Glutamatergic neuron (in vitro differentiated cells): ENCODE data around the gene KXD1. TPM values are rescaled to one million over a fixed set of nuclear protein-coding genes. Genes with fewer than 3 reads are reported as not detected.

Experiments
- DNase-seq: peaks from one replicate; pipeline ENCODE4 v3.0.0; 2022
- H3K27ac Mint-ChIP-seq: one replicate; pipeline ENCODE4 v1.8.0; 2020; ENCODE audit warnings: mild to moderate bottlenecking, mixed read lengths, inconsistent platforms; ENCODE audit not compliant: unreplicated experiment
- H3K27me3 Mint-ChIP-seq: one replicate; pipeline ENCODE4 v1.8.0; 2020; ENCODE audit warnings: mild to moderate bottlenecking, moderate library complexity, mixed read lengths, inconsistent platforms; ENCODE audit not compliant: unreplicated experiment
- H3K36me3 Mint-ChIP-seq: one replicate; pipeline ENCODE4 v1.8.0; 2020; ENCODE audit warnings: mild to moderate bottlenecking, mixed read lengths, inconsistent platforms; ENCODE audit not compliant: unreplicated experiment
- H3K4me1 Mint-ChIP-seq: one replicate; pipeline ENCODE4 v1.8.0; 2020; ENCODE audit warnings: mild to moderate bottlenecking, low read depth, mixed read lengths, inconsistent platforms; ENCODE audit not compliant: unreplicated experiment
- H3K4me3 Mint-ChIP-seq: one replicate; pipeline ENCODE4 v1.8.0; 2020; ENCODE audit warnings: mild to moderate bottlenecking, mixed read lengths, inconsistent platforms; ENCODE audit not compliant: unreplicated experiment
- H3K9me3 Mint-ChIP-seq: one replicate; pipeline ENCODE4 v1.8.0; 2020; ENCODE audit warnings: mild to moderate bottlenecking, moderate library complexity, mixed read lengths, inconsistent platforms; ENCODE audit not compliant: unreplicated experiment
- total RNA-seq: library from RNA; stranded (reverse); fragmentation: NEBNext Ultra II Directional; extraction: Animal tissue kit (Norgen Biotek cat#: 25700); gene quantifications from one replicate; pipeline ENCODE4 v1.2.1, GENCODE V29; 2021; ENCODE audit not compliant: unreplicated experiment
- TF ChIP-seq, protein P1 (sequence below): fragments of 200-600 bp; sonication (generic); IDR thresholded peaks from one replicate; pipeline ENCODE4 v1.5.0; 2021; ENCODE audit not compliant: partially characterized antibody, unreplicated experiment

KXD1 gene
- total RNA-seq, 1 donor from 2014 or later = 71.3 TPM

DNA sequence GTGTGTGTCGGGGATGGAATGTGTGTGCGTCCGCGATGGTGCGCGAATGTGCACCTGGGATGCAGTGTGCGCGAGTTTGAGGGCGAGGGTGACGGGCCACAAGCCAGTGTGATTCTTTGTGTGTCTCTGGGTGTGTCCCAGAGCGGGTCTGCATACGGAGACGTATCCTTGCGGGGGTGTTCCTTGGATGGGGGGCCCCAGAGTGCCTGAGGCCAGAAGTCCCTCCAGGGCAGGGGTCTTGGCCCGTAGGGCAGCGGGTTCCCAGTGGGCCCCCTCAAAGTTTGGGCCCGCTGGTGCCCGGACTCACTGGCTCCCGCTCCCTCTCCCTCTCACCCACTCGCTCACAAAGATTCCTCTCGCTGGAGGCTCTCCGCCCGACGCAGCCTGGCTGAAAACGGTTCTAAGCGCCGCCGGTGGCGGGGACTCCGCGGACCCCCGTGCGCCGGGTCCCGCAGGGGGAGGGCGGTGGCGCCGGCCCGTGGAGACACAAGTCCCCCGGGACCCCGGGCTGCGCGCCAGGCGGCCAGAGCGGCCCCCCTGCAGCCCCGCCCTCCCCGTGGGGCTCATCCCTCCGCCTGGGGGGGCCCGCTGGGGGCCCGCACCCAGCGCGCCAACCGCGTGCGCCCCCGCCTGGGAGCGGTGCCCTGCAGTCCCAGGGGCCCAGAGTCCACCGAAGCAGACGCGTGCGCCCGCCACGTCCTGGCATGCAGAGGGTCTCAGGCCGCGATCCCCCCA lies 48.0 kb downstream of the KXD1 start:
- Mint-ChIP-seq H3K4me1 (peaks cover 12% of the 10 kb centered on the region), H3K36me3 (peaks cover 4% of the 10 kb centered on the region), H3K27me3 (peaks cover 26% of the 10 kb centered on the region), H3K9me3 (peaks cover 8% of the 10 kb centered on the region), H3K4me3 (peak overlapping the region; percentile 88), H3K27ac (peak overlapping the region; percentile 91)
- no peak for DNase-seq
- TF ChIP-seq, protein P1, sequence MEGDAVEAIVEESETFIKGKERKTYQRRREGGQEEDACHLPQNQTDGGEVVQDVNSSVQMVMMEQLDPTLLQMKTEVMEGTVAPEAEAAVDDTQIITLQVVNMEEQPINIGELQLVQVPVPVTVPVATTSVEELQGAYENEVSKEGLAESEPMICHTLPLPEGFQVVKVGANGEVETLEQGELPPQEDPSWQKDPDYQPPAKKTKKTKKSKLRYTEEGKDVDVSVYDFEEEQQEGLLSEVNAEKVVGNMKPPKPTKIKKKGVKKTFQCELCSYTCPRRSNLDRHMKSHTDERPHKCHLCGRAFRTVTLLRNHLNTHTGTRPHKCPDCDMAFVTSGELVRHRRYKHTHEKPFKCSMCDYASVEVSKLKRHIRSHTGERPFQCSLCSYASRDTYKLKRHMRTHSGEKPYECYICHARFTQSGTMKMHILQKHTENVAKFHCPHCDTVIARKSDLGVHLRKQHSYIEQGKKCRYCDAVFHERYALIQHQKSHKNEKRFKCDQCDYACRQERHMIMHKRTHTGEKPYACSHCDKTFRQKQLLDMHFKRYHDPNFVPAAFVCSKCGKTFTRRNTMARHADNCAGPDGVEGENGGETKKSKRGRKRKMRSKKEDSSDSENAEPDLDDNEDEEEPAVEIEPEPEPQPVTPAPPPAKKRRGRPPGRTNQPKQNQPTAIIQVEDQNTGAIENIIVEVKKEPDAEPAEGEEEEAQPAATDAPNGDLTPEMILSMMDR = no peak

DNA sequence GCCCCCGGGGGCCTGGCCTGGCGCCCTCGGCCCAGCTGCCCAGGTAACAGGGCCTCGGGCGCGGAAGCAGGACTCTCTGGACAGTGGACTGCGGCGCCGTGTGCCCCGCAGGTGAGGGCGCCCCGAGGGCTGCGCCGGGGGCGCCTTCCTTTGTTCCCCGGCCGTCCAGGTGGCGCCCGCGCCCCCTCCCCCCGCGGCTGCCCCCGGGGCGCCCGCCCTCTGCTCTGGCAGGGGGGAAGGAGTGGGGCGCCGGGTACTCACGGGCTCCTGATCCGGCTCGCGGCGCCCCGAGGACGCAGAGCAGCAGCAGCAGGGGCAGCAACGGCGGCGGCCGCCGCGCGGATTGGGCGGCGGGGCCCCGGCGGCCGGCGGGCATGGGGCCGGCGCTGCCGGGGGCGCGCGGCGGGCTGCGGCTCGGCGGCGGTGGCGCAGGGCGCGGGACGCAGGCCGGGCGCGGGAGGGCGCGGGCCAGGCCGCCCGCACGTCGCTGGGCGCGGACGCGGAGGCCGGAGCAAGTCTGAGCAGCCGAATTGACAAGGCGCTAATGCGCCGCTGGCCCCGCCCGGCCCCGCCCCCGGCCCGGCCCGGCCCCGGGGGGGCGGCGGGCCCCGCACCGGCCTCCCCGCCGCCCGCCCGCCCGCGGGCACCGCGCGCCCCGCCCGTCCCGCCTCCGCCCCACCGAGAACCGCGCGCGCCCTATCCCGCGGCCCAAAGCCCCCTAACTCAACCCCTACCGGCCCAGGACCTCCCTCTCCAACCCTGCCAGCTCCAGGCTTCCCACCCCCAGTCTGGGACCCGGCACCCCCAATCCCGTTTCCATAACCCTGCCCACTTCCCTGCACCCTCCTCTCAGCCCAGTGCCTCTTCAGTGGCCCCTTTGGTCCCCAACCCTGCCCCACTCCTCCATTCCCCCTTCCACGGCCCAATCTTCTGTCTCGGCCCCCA lies 48.9 kb downstream of the KXD1 start, which contains the start of gene CRLF1:
Gene CRLF1 (minus strand): TSS at position 519 of the 945 bp plus-strand sequence. CDS start 143 bp downstream, at position 376.
- TF ChIP-seq, protein P1 = no peak
- Mint-ChIP-seq H3K9me3 (peaks cover 8% of the 10 kb centered on the region), H3K36me3 (peaks cover 4% of the 10 kb centered on the region), H3K4me1 (peaks cover 16% of the 10 kb centered on the region), H3K4me3 (peak within 1 kb of the TSS; percentile 88), H3K27me3 (peaks cover 30% of the 10 kb centered on the region), H3K27ac (no peak within 1 kb of the TSS)
- no peak for DNase-seq

DNA sequence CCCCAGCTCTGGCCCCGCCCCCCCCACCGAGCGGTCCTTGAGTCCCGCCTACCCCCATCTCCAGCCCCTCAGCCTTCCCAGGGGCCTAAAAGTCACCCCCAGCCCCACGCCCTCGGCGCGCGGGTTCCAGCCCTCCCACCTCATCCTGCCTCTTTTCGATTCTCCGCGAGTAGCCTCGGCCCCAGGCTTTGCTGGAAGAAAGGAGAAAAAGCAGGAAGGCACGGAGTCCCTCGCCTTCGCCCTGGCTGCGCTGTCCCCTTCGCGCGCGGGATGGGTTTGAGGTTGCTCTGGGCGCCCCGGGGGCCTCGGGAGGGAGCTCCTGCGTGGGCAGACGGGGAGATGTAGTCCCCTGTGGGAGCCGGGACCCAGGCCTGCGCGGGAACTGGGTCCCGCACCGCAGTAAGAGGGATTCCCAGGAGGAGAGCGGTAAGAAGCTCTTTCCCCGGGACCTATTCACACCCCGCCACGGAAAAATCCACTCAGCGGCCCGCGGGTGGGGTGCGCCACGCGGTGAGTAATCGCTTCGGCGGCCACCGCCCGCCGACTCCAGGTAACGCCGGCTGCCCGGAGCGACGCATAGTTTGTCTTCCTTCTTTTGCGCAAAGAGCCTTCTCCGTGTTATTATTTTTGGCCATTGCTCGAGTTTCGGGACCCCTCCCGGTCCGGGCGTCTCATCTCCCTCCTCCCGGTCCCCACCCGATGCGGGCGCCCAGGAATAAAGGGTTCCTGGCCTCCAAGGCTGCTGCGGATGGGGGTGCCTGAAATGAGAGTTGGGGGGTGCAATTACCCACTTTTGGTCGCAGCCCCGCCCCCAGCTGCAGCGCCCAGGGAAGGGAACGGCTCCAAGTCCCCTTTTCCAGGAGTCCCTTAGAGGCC lies 49.8 kb downstream of the KXD1 start:
- no peak overlapping the region for H3K4me3 Mint-ChIP-seq
- H3K9me3 Mint-ChIP-seq = peaks cover 8% of the 10 kb centered on the region
- H3K27me3 Mint-ChIP-seq = peaks cover 36% of the 10 kb centered on the region
- H3K27ac Mint-ChIP-seq = no peak overlapping the region
- TF ChIP-seq, protein P1 = no peak
- no peak for DNase-seq
- peaks cover 19% of the 10 kb centered on the region for H3K4me1 Mint-ChIP-seq
- peaks cover 4% of the 10 kb centered on the region for H3K36me3 Mint-ChIP-seq

DNA sequence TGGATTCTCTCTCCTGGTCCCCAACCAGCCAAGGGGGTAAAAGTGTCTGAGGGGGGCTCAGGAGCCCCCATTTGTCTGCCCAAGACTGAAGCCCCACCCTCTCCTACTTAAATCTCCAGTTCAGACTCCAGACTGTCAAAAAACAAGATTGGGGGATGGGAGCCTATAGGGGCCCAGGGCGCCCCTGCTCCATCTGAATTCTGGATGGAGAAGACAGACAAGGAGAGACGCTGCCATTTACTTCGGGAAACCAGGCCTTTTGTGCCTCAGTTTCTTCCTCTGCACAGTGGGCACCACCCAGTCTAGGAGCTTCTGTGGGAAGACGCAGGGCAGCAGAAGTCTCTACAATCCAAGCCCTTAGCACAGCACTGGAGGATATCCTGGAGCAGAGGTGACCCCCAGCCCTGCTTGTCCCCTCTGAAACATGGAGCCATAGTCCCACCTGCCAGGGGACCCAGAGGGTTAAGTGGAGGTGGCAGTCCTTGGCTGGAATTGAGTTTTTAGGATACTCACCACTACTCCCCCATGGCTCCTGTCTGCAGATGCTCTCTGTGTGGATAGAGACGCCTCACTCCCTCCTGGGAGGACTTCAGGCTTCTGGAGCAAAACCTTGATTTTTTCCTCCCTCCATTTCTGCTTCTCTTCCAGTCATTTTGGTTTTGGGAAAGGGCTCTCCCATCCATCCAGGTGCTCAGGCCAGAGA lies 50.6 kb downstream of the KXD1 start:
- Mint-ChIP-seq H3K9me3 (peaks cover 5% of the 10 kb centered on the region), H3K4me1 (peaks cover 15% of the 10 kb centered on the region), H3K4me3 (peak overlapping the region; percentile 39), H3K27ac (no peak overlapping the region), H3K27me3 (peaks cover 31% of the 10 kb centered on the region), H3K36me3 (no peaks in the 10 kb centered on the region)
- DNase-seq = no peak
- TF ChIP-seq, protein P1 = no peak
